Measurements from ENCODE around the gene TAL1.

DNA sequence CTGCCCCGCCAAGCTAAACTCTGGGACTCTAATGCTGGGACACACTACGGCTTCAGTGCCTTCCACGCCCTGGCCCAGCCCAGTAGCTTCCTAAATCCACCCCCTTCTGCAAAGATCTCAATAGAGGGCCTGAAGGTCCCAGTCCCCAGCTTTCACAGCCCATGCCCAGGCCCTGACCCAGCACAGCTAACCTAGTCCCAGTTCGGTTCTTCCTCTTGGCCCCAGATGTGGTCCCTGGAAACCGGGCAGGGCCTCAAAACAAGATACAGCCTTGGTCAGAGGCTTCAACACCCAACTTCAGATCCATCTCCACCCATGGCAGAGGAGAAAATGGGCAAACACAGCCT, 41.5 kb downstream of the TAL1 start:
- TF ChIP-seq, protein P1, sequence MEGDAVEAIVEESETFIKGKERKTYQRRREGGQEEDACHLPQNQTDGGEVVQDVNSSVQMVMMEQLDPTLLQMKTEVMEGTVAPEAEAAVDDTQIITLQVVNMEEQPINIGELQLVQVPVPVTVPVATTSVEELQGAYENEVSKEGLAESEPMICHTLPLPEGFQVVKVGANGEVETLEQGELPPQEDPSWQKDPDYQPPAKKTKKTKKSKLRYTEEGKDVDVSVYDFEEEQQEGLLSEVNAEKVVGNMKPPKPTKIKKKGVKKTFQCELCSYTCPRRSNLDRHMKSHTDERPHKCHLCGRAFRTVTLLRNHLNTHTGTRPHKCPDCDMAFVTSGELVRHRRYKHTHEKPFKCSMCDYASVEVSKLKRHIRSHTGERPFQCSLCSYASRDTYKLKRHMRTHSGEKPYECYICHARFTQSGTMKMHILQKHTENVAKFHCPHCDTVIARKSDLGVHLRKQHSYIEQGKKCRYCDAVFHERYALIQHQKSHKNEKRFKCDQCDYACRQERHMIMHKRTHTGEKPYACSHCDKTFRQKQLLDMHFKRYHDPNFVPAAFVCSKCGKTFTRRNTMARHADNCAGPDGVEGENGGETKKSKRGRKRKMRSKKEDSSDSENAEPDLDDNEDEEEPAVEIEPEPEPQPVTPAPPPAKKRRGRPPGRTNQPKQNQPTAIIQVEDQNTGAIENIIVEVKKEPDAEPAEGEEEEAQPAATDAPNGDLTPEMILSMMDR (conservative IDR thresholded peaks at IDR 0.05), result no peak
- no peak for TF ChIP-seq ZFX (IDR thresholded peaks at IDR 0.05)
